ENCODE measurements around the gene SLC49A4. TPM values are rescaled to one million over a fixed set of nuclear protein-coding genes. Genes with fewer than 3 reads are reported as not detected.

SLC49A4 gene
- total RNA-seq, 1 experiment from 2014 or later = 11.3 TPM

DNA sequence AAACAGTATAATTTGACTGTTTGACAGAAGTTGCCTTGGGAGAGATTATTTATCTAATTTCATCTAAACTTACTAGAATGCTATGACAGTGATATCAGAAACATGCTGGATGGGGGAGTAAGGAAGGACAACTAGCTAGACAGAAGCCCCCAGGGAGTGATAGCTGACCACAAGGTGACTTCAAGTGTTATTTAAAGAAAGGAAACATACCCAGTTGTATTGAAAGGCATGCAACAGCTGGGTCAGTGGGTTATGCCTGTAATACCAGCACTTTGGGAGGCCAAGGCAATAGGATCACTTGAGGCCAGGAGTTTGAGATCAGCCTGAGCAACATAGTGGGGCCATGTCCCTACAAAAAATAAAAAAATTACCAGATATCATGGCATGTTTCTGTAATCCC is 69.6 kb downstream of the SLC49A4 start:
- ChIA-PET POLR2A (no interaction called here), RAD21 (ENCODE audit: low non-redundant PET in 1 of 2, low total read pairs in 2 of 2, uncharacterized antibody in 2 of 2, unreplicated experiment in 2 of 2) (no interaction called here), CTCF (no interaction called here)
- Histone ChIP-seq H3K4me3 (replicated peaks in 1 of 2; ENCODE audit: low read depth in 1 of 2, low read length in 2 of 2) (no peak overlapping the region), H3K27me3 (ENCODE audit: insufficient read depth, low read length) (no peaks in the 10 kb centered on the region), H3K9me2 (ENCODE audit: insufficient read depth) (no peaks in the 10 kb centered on the region), H3K79me2 (ENCODE audit: insufficient read depth, low read length) (no peaks in the 10 kb centered on the region), H3K4me1 (ENCODE audit: control insufficient read depth in 1 of 2, insufficient read depth in 2 of 2, low read length in 2 of 2) (no peaks in the 10 kb centered on the region), H4K20me1 (ENCODE audit: insufficient read depth) (no peaks in the 10 kb centered on the region), H3K9me3 (ENCODE audit: control insufficient read depth in 1 of 2, insufficient read depth in 1 of 2, low read depth in 1 of 2, low read length in 2 of 2) (no peaks in the 10 kb centered on the region), H3K9ac (ENCODE audit: low read length) (no peak overlapping the region), H3K36me3 (ENCODE audit: control insufficient read depth in 1 of 2, insufficient read depth in 2 of 2, low read length in 2 of 2) (no peaks in the 10 kb centered on the region), H2AFZ (ENCODE audit: low read depth, low read length, poor library complexity, severe bottlenecking) (no peak overlapping the region), H3K27ac (ENCODE audit: low read depth, low read length) (no peak overlapping the region), H3K4me2 (ENCODE audit: low read length) (no peak overlapping the region)
- ATAC-seq = no peak
- intact Hi-C loops (cut with micrococcal nuclease) = no loop called here
- TF ChIP-seq, protein P1, sequence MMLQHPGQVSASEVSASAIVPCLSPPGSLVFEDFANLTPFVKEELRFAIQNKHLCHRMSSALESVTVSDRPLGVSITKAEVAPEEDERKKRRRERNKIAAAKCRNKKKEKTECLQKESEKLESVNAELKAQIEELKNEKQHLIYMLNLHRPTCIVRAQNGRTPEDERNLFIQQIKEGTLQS (IDR thresholded peaks at IDR 0.05) = no peak
- BruUV-seq (replicated peaks) = no TSS peak
- DNase-seq (ENCODE audit: low read depth, low spot score) = no peak

DNA sequence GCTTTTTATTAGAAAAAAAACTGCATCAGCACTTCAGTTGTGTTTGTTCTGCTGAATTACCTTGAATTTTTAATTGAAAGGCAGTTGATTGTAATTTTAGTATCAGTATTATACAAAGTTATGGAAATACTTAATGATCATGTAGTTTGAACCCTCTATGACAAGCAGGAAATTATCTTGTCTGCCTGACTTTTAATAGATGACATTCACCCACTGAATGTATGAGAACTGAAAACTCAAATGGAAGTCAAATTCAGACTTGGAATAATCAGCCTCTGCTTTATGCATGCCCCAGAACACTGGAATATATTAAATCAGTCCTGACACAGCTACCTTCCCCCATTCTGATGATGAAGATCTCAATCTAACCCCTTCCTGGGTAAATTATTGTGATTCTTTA is 73.5 kb downstream of the SLC49A4 start:
- ChIA-PET CTCF (no interaction called here), RAD21 (ENCODE audit: low non-redundant PET in 1 of 2, low total read pairs in 2 of 2, uncharacterized antibody in 2 of 2, unreplicated experiment in 2 of 2) (no interaction called here), POLR2A (no interaction called here)
- no peaks in the 10 kb centered on the region for H3K9me3 ChIP-seq (ENCODE audit: control insufficient read depth in 1 of 2, insufficient read depth in 1 of 2, low read depth in 1 of 2, low read length in 2 of 2)
- ATAC-seq (no peak), DNase-seq (ENCODE audit: low read depth, low spot score) (no peak)
- H3K79me2 ChIP-seq (ENCODE audit: insufficient read depth, low read length) = no peaks in the 10 kb centered on the region
- no peaks in the 10 kb centered on the region for H4K20me1 ChIP-seq (ENCODE audit: insufficient read depth)
- H3K9ac ChIP-seq (ENCODE audit: low read length) = no peak overlapping the region
- H3K27ac ChIP-seq (ENCODE audit: low read depth, low read length) = no peak overlapping the region
- BruUV-seq (replicated peaks) = no TSS peak
- no peak overlapping the region for H3K4me2 ChIP-seq (ENCODE audit: low read length)
- H3K4me1 ChIP-seq (ENCODE audit: control insufficient read depth in 1 of 2, insufficient read depth in 2 of 2, low read length in 2 of 2) = no peaks in the 10 kb centered on the region
- no peaks in the 10 kb centered on the region for H3K36me3 ChIP-seq (ENCODE audit: control insufficient read depth in 1 of 2, insufficient read depth in 2 of 2, low read length in 2 of 2)
- H3K4me3 ChIP-seq (replicated peaks in 1 of 2; ENCODE audit: low read depth in 1 of 2, low read length in 2 of 2) = no peak overlapping the region
- no peaks in the 10 kb centered on the region for H3K27me3 ChIP-seq (ENCODE audit: insufficient read depth, low read length)
- no peaks in the 10 kb centered on the region for H3K9me2 ChIP-seq (ENCODE audit: insufficient read depth)
- no peak overlapping the region for H2AFZ ChIP-seq (ENCODE audit: low read depth, low read length, poor library complexity, severe bottlenecking)
- intact Hi-C loops (cut with micrococcal nuclease) = no loop called here
- TF ChIP-seq FOSL1 (IDR thresholded peaks at IDR 0.05; ENCODE audit: low read depth) (no peak), SP1 (IDR thresholded peaks at IDR 0.05; ENCODE audit: low read depth) (no peak), CEBPB (IDR thresholded peaks at IDR 0.05; ENCODE audit: low read depth) (no peak), EGR1 (IDR thresholded peaks at IDR 0.05; ENCODE audit: low read depth) (no peak), POLR2AphosphoS5 (IDR thresholded peaks at IDR 0.05; ENCODE audit: low read depth, low read length) (no peak), TCF7L2 (IDR thresholded peaks at IDR 0.05; ENCODE audit: borderline replicate concordance, extremely low read depth, insufficient read depth, insufficient read length) (no peak), RAD21 (IDR thresholded peaks at IDR 0.05; ENCODE audit: low read depth) (no peak), YY1 (IDR thresholded peaks at IDR 0.05; ENCODE audit: extremely low read depth, insufficient replicate concordance, low read depth, low read length) (no peak), EZH2 (IDR thresholded peaks at IDR 0.05) (no peak), SRF (IDR thresholded peaks at IDR 0.05; ENCODE audit: low read depth) (no peak), ZNF274 (IDR thresholded peaks at IDR 0.05; ENCODE audit: low read depth, low read length) (no peak), POLR2A (IDR thresholded peaks at IDR 0.05; ENCODE audit: borderline replicate concordance, extremely low read depth, insufficient read depth, insufficient read length) (no peak), SIN3A (IDR thresholded peaks at IDR 0.05; ENCODE audit: low read depth) (no peak), JUND (IDR thresholded peaks at IDR 0.05) (no peak), ZFX (IDR thresholded peaks at IDR 0.05) (no peak)
- TF ChIP-seq, protein P2, sequence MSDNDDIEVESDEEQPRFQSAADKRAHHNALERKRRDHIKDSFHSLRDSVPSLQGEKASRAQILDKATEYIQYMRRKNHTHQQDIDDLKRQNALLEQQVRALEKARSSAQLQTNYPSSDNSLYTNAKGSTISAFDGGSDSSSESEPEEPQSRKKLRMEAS (IDR thresholded peaks at IDR 0.05) = no peak
- TF ChIP-seq, protein P3, sequence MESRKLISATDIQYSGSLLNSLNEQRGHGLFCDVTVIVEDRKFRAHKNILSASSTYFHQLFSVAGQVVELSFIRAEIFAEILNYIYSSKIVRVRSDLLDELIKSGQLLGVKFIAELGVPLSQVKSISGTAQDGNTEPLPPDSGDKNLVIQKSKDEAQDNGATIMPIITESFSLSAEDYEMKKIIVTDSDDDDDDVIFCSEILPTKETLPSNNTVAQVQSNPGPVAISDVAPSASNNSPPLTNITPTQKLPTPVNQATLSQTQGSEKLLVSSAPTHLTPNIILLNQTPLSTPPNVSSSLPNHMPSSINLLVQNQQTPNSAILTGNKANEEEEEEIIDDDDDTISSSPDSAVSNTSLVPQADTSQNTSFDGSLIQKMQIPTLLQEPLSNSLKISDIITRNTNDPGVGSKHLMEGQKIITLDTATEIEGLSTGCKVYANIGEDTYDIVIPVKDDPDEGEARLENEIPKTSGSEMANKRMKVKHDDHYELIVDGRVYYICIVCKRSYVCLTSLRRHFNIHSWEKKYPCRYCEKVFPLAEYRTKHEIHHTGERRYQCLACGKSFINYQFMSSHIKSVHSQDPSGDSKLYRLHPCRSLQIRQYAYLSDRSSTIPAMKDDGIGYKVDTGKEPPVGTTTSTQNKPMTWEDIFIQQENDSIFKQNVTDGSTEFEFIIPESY (IDR thresholded peaks at IDR 0.05; ENCODE audit: extremely low read depth, insufficient replicate concordance, low read length) = no peak
